Measurements from ENCODE around the gene XPO5.
"Not testable (repeated sequence)": the region's sequence is repeated elsewhere in the genome, so short reads cannot be mapped to it uniquely, and the experiment has no call there.

Gene XPO5

DNA sequence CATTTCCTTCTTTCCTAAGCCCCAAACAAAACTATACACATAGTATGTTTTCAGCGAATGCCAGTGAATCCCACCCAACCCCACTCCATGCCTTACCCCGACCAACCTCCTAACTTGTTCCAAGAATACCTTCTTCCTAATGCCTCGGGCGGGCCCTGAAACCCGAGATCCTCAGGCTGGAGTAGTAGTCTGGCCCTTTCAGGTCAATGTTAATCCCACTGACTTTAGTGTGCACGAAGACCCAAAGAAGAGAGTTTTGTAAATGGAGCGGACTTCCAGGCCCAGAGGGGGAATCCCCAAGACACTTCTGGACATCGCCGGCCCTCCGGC is 59.5 kb downstream of the XPO5 start:
- no peak for FAIRE-seq

DNA sequence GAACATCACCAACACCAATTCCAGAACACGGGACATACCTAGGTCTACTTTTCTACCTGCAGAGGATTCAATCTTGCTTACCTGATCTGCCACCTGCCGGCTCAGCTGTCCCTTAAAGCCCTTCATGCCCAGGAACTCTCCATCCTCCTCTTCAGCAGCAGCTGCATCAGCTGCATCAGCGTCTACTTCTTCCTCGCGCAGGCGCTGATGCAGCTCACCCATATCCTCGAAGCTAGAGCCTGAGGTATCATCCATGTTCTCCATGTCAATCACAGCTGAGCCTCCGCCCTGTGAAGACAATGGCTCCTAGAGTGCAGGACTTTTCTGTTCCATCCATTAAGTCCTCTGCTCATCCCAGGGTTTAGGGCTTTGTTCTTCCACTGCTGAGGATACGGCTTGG is 60.0 kb downstream of the XPO5 start:
- no peak for FAIRE-seq

DNA sequence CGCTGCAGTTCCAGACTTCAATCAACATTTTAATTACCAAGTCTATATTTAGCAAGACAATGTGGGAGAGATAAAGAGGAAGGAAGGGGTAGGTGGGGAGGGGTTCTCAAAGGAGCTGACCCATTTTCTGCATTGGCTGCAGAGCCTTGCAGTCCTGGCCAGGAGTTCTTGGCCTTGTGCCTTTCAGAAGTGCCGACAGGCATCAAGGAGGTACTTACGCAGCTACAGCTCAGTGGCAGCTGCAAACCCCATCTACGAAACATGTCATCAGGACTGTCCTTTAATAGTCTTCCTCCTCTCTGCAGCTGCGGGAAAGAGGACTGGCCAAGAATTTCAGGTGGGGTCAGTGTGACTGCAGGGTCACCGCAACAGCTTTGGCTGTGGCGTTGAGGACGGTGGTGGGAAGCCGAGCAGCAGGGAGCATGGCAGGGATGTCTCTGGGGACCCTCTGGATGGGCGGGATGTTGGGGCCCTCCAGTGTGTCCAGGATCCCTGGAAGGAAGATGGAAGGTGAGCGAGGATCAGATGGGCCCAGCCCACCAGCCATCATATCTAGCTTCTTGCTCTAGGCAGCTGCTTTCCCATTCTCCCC is 63.9 kb downstream of the XPO5 start:
- no peak for FAIRE-seq

DNA sequence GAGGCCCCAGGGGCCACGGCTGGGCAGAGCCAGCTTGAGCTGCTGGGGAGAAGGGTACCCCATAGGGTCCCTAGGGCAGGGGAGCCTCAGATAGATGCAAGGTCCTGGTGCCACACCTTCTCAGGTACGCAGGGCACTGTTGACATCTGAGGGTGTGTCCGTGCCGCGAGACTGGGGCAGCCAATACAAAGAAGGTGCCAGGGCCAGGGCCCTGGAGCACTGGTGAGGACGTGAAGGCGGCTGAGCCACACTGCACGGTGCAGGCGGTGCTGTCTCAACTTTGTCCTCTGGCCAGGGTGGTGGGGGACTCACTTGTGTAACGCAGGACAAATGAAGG is 65.0 kb downstream of the XPO5 start:
- no peak for FAIRE-seq

DNA sequence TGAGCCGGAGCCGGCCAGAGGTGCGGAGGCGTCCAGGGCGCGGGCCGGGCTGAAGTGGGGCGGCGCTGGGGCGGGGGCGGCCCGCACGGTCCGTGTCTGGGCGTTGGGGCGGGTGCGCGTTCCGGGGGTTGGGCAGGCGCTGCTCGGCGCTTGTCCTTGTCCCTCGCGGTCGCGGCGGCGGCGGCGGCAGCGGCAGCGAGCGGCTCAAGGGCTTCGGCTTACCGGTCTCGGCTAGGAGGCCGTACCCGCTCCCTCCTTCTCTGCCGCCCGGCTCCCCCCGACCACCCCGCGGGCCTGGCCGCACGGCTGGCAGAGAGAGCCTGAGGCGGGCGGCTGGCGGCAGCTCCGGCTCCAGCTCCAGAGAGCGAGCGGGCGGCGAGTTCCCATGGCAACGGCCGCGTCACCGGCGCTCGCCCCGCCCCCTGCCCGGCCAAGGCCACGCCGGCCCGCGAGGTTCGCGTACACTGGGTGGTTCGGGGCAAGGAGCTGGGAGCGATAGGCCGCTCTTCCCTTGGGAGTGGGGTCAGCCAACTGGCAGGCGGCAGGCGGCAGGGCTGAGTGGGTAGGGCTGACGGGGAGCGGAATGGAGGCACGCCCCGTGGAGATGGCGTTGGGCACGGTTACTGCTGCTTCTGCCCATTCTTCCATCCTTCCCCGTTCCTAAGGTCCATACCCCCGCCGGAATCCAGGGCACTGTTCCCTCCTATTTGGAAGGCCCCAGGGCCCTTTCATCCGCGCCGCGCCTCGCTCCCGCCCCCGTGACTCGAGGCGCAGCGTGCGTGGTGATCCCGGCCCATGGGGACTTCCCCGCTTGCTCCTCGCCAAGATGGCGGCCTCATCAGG is 65.6 kb downstream of the XPO5 start, which contains the start of gene LRRC73:
TSS of gene LRRC73 (minus strand) at position 363 of the 843 bp plus-strand sequence. CDS start 561 bp downstream, outside the sequence.
- no peak for FAIRE-seq

DNA sequence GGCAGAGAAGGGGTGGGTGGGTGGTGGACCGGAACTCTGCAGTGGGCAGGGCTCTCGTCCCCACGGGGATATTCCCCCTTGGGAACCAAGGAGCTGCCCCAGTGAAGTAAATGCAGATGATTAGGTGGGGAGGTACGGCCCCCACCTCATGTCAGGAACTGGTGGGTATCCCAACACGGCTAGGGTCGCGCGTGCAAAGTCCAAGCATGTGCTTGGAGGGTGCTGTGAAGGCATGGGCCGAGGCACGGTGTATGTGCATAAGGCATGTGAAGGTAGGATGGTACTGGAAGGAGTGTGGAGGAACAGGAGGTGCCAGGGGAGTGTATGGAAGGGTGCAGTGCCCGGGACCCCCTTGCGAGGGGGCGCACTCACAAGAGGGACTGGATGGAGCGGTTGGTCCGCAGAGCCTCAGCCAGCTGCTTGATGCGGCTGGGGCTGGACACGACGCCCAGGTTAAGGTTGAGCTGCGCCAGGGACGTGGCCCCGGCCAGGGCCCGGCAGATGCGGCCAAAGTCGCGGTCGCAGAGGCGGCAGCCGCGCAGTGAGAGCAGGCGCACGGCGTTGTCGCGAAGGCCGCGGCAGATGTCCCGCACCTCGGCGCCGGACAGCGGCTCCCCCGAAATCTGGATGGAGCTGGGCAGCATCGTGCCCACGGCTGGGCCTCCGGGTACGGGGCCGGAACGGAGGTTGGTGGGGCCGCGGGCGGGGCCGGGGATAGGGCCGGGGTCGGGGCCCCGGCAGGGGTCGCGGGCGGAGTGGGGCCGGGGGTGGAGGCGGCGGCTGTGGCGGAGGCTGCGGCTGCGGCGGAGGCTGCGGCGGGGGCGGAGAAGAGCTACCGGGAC is 66.5 kb downstream of the XPO5 start:
- no peak for FAIRE-seq

DNA sequence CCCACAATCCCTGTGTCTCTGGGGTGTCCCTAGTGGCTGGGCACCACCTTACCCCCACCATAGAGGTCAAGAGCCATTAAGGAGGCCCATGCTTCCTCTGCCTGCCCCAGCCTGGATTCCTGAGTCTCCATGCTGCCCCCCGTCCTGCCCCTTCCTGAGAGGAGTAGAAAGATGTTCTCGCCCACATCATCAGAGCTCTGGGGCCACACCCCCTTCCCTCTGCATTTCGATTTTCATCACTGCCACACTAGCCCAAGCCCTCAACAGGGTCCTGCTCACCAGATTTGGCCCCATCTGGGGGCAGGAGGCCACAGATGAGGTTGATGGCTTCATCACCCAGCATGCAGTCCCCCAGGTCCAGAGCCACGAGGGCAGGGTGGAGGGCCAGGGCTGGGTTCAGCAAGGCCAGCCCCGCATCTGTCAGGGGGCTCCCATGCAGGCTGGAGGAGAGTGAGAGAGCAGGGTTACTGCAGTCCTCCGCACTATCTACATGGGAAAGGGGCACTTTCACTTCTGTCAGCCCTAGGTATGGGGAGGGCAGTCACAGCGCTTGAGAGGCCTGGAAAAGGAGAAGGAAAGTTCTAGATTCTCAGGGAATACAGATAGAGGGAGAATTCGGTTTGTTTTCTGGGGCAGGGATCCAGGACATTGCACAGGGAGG is 67.2 kb downstream of the XPO5 start:
- no peak for FAIRE-seq

DNA sequence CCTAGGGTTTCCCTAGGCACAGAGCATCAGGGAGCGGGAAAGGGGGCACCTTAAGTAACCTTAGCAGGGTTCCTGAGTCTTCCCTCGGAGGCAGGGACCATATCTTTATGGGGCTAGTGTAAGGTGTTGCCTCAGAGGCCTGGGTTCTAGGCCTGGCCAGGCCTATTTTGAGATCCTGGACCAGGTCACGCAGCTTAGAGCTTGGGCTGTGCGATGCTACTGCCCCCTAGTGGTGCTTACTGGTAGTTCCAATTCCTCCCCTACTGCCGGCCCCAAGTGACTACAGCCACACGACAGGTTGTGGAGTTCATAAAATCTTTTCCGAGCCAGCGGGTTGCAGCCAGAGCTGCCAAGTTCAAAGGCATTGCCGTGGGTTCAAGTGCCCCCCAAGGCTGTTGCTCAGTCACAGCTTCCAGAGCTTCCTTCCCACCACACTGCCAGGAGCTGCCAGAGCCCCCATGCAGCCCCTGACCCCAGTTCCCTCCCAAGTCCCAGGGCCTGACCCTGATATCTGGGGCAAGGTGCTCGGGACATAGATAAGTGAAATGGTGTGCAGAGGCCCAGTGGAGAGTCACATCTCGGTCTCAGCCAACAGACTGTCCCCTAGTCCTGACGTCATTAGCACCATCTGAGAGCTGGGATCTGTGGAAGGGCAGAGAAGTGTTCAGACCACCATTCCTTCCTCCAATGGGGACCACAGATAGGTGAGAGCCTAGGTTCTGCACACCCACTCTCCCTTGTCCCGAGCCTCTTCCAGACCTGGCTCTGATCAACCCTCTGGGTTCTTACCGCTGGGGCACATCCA is 69.0 kb downstream of the XPO5 start:
- peak; percentile 59 for FAIRE-seq

DNA sequence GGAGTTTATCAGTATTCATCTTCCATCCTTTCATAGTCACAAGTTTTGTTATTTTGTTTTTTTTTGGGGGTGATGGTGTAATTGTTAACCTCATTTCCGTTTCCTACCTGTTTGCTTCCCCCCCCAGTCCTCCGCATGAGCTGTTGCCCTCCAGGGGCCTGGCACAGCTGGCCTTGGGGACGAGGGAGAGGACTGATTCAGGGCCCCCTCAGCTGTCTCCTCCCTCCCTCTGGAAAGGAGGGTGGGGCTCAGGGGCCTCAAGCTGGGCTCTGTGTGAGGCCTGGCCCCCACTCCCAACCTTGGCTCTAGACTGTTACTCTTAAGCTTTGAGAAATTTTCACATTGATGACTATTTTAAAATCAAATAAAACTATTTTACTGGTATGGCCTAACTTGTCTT is 69.7 kb downstream of the XPO5 start:
- FAIRE-seq: no peak

DNA sequence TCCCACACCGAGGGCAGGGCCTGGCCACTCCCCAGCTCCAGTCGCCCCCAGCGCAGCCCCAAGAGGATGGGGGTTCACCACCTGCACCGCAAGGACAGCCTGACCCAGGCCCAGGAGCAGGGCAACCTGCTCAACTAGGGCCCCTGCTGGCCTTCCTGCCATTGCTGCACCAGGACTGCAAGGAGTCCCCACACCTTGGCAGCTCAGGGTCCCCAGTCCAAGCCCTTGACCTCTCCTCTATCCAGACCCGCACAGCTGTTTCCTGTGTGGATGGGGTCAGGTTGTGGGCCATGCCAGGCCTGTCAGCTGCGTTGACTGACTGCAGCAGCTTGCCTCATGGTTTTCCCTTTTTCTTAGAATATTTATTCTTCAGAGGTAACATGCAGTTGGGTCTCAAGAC is 70.1 kb downstream of the XPO5 start:
- FAIRE-seq: no peak

DNA sequence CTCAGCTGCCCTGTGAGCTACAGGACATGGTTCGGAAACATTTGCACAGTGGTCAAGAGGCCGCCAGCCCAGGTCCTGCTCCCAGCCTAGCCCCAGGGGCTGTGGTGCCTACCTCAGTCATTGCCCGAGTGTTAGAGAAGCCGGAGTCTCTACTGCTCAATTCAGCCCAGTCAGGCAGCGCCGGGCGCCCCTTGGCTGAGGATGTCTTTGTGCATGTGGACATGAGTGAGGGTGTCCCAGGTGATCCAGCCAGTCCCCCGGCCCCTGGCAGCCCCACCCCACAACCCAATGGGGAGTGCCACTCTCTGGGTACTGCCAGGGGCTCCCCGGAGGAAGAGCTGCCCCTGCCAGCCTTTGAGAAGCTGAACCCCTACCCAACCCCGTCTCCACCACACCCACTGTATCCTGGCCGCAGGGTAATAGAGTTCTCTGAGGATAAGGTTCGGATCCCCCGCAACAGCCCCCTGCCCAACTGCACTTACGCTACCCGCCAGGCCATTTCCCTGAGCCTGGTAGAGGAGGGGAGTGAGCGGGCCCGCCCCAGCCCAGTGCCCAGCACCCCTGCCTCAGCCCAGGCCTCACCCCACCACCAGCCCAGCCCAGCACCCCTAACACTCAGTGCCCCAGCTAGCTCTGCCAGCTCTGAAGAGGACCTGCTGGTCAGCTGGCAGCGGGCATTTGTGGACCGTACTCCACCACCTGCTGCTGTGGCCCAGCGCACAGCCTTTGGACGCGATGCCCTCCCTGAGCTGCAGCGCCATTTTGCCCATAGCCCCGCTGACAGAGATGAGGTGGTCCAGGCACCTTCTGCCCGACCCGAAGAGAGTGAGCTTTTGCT is 70.9 kb downstream of the XPO5 start:
- FAIRE-seq: no peak

DNA sequence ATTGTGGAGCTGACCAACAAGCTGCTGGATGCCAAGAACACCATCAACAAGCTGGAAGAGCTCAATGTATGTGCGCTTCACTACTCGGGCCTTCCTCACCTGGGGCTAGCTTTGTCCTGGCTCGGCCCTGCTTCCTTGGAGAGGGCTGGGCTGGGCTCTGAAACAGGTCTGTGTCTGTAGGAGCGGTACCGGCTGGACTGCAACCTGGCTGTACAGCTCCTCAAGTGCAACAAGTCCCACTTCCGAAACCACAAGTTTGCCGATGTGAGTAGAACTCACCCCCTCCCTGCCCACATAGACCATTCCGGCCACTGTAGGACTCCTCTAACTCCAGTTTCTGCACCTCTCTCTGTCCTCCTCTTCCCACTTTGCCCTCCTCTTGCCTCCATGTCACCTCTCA is 72.4 kb downstream of the XPO5 start:
- no peak for FAIRE-seq

DNA sequence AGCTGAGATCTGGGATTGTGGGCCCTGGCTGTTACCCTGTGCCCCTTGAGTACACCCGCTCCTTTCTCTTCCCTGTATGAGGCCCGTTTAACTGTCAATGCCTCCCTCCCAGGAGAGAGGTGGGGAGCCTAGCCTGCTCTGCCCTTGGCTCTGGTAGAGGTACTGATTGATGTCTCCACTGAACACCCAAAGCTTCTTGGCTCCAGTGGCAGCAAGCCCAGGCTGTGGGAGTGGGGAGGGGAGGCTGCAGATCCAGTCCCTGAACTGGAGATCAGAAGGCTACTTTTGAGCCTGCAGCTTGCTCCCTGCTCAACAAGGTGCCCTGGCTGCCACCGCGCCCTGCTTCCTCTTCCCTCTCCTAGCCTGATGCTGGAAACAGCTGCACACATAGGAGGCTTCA is 73.2 kb downstream of the XPO5 start:
- no peak for FAIRE-seq

DNA sequence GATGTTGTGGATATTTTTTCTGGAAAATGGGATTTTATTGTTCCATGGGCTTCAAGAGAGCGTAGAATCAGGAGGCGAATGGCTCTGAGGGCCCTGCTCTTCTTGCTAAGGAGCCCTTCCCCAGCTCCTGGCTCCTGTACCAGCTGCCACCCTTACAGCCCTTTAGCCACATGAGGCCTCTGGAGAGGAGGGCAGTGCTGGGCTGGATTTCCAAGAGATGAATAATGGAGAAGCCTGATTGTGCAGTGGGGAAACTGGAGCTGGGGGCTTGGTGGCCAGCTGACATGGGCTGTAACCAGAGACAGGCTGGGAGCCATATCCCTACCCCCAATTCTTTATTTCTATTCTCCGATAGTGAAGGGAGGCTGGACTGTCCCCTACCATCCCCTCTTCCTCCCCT is 74.9 kb downstream of the XPO5 start:
- no peak for FAIRE-seq

DNA sequence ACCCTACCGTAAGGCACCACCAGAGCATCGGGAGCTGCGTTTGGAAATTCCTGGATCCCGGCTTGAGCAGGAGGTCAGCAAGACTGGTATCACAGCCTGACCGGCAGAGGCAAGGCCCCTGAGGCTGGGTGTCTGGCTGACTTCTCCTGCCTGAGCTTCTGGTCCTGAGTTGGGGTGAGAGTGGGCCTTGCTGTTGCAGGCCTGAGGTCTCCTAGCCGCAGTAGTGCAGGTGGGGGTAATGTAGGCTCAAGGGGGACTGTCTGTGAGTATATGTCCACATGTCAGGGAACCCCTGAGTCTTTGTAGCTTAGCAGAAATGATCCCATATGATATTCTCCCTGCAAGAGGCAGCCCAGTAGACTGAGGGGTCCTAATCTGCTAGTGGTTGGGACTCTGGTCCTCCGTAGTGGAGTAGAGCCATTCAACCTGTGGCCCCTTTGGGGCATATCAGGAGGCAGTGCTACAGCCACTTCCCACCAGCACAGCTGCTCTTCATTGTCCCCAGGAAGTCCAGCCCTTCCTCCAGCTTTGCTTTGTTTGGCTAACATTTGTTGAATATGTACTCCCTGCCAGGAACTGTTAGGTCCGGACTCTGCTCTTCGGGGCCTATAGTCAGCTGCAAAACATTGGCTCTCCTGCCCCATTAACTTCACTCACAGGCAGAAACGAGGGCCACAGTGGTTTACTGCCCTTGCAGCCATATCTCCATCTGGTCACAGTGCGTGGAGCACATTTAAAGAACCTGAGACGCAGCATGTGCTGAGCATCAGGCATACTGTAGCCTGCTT is 76.6 kb downstream of the XPO5 start:
- no peak for FAIRE-seq

DNA sequence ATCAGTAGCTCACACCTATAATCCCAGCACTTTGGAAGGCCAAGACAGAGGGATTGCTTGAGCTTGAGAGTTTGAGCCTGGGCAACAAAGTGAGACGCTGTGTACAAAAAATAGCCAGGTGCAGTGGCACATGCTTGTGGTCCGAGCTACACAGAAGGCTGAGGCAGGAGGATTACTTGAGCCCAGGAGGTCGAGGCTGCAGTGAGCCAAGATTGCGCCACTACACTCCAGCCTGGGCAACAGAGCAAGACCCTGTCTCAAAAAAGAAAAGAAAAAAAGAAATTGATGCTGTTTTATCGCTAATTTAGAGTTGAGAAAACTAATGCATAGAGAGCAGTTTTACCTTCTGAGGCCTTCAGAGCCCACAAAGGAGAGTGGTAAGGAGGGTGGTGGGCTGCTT is 77.5 kb downstream of the XPO5 start:
- FAIRE-seq: not testable (repeated sequence)

DNA sequence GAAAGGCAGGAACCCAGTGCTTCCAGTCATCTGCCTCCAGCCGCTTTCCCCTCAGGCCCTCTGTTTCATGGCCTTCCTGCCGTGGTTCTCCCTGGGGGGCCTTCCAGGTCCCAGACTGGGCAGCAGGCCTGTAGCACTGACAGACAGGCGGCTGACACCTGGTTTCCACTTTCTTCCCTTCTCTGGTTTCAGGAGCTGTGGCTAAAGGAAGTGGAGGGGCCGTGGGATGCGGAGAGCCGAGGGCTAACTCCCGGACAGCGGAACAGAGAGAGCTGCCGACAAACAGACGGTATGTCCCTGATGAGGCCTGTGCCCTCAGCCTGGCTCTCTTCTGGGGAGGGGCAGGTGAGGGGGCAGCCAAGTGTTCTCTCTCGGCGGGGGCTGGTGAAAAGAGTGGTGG is 78.1 kb downstream of the XPO5 start:
- FAIRE-seq: no peak

DNA sequence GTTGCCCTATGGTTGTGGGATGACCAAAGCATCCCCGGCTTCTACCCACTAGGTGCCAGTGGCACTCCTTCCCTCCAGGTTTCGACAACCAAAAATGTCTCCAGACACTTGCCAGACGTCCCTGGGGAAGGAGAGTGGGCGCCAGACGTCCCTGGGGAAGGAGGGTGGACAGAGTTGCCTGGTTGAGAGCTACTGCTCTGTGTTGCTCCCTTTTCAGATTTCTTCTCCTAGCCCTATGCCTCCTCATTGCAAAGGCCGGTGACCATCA is 78.8 kb downstream of the XPO5 start:
- FAIRE-seq: no peak

DNA sequence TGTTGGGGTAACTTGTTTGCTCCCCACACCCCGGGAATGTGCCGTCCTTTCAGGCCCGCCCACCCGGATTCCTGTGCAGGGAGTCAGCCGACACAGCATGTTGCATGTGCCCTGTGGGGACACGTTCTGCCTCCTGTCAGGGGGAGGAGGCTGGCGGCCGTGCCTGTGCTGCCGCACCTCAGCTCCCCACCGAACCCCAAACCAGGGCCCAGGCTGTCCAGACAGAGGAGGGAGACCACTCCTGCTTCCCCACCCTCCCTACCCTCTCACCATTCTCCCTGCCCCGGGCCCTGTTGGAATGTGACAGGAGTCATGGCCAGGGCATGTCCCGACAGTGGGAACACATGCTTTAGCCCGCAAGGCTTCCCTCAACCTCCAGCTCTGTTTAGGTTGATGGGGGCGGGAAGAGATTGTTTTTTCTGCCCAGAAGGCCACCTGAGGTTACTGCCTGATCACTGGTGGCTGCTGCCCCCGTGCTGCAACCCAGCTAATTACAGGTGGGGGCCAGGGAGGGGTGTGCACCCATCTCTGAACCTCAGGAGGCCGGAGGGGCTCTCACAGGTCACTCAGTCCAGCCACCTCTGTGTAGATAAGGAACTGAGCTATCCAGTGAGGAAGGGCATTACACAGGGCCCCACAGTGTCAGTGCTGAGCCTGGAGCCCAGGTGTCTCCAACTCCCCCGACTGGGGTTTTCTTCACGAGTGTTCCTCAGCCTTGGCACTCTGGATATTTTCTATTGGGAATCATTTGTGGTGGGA is 79.3 kb downstream of the XPO5 start:
- FAIRE-seq: no peak

DNA sequence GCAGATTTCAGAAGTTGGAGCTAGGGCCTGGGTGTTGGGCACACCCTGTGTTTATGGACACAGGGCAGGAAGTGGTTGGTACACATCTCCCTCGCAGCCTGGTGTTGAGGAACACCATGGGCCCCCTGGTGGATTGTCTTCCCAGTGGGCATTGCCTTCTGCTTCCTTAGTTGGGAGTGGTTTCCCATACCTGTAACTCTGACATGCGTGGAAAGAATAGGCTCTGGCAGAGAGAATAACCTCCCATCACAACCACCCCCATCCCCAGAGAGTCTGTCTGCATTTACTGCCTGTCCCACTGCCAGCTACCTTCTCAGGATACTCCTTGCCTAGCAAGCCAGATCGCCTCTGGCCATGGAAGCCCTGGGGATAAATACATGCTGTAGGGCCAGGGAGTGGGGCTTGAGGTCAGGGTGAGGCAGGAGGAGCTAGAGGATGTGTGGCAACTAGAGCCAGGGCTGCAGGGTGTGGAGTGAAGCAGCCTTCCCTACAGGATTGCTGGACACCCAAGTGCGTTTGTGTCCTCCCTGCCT is 80.4 kb downstream of the XPO5 start:
- FAIRE-seq: no peak

Measured in A204.1 (cell line).